ENCODE data around the gene CNDP2. TPM values are rescaled to one million over a fixed set of nuclear protein-coding genes. Genes with fewer than 3 reads are reported as not detected.

CNDP2 gene
- total RNA-seq, 1 experiment from 2014 or later, result 310 TPM

- no peaks in the 10 kb centered on the region for H3K9me3 ChIP-seq (ENCODE audit: control insufficient read depth, insufficient read depth, low read depth, low read length)
- peak overlapping the region; percentile 90 for H3K27ac ChIP-seq (ENCODE audit: low read length)
- no TSS peak for BruUV-seq (replicated peaks)
- TF ChIP-seq POLR2AphosphoS5 (IDR thresholded peaks at IDR 0.05; ENCODE audit: low read depth, low read length), result no peak
- ChIA-PET CTCF (no interaction called here), POLR2A (no interaction called here)
- intact Hi-C loops (cut with micrococcal nuclease; ENCODE audit: unreplicated experiment), result loop anchor here (5.0 kb wide), 1 partner anchor 55 kb away; no protein-coding TSS in a partner anchor
- in situ Hi-C loops (cut with HindIII; ENCODE audit: low pct_unique_long_range_greater_than_20kb, low sequenced_read_pairs), result no loop called here
- no peaks in the 10 kb centered on the region for H3K27me3 ChIP-seq (ENCODE audit: control insufficient read depth, insufficient read depth, low read length)
- peaks cover 36% of the 10 kb centered on the region for H3K4me1 ChIP-seq (ENCODE audit: control insufficient read depth, insufficient read depth, low read length)
- ATAC-seq, result no peak
- peak overlapping the region; percentile 71 to 73 for H3K4me3 ChIP-seq (ENCODE audit: low read depth in 2 of 2, low read length in 2 of 2)
- H3K36me3 ChIP-seq (ENCODE audit: control insufficient read depth, insufficient read depth, low read length), result peaks cover 12% of the 10 kb centered on the region
- DNase-seq (ENCODE audit: low read depth, low spot score), result no peak
Measured at GRCh38 chr18:74497324-74497676, 1.1 kb downstream of the CNDP2 start.

- ChIA-PET CTCF (no interaction called here), POLR2A (interaction anchor here (0.5 kb wide), 1 partner anchor 27 kb away, joined by 7 read pairs; no protein-coding TSS in a partner anchor)
- in situ Hi-C loops (cut with HindIII; ENCODE audit: low pct_unique_long_range_greater_than_20kb, low sequenced_read_pairs), result no loop called here
Measured at GRCh38 chr18:74497778-74498177, 1.6 kb downstream of the CNDP2 start.

More at GRCh38 chr18:74497778-74498177, 1.6 kb downstream of the CNDP2 start:
- H3K27me3 ChIP-seq (ENCODE audit: control insufficient read depth, insufficient read depth, low read length), result no peaks in the 10 kb centered on the region
- peak overlapping the region; percentile 90 for H3K27ac ChIP-seq (ENCODE audit: low read length)
- ATAC-seq (no peak), DNase-seq (ENCODE audit: low read depth, low spot score) (no peak)
- H3K36me3 ChIP-seq (ENCODE audit: control insufficient read depth, insufficient read depth, low read length), result peaks cover 17% of the 10 kb centered on the region
- intact Hi-C loops (cut with micrococcal nuclease; ENCODE audit: unreplicated experiment), result loop anchor here (5.0 kb wide), 1 partner anchor 55 kb away; no protein-coding TSS in a partner anchor
- no peak for TF ChIP-seq TCF7L2 (IDR thresholded peaks at IDR 0.05; ENCODE audit: low read depth, low read length)
- no peak for TF ChIP-seq SIN3A (IDR thresholded peaks at IDR 0.05; ENCODE audit: borderline replicate concordance, insufficient read depth, low read depth, low read length)
- no peak for TF ChIP-seq CTCF (IDR thresholded peaks at IDR 0.05)
- TF ChIP-seq REST (IDR thresholded peaks at IDR 0.05; ENCODE audit: insufficient read depth in 1 of 2, low read depth in 2 of 2, low read length in 1 of 2), result no peak
- TF ChIP-seq POLR2AphosphoS5 (IDR thresholded peaks at IDR 0.05; ENCODE audit: low read depth, low read length), result no peak
- H3K4me1 ChIP-seq (ENCODE audit: control insufficient read depth, insufficient read depth, low read length), result peaks cover 36% of the 10 kb centered on the region
- H3K9me3 ChIP-seq (ENCODE audit: control insufficient read depth, insufficient read depth, low read depth, low read length), result no peaks in the 10 kb centered on the region
- peak overlapping the region in 1 of 2 experiments; percentile 71; a peak in 2 of 4 replicates for H3K4me3 ChIP-seq (ENCODE audit: low read depth in 2 of 2, low read length in 2 of 2)
- BruUV-seq (replicated peaks), result no TSS peak

All from Panc1 (cell line).